Measurements from ENCODE around the gene FOXO3.

- TF ChIP-seq CTCF (optimal IDR thresholded peaks at IDR 0.05 in 1 of 3, IDR thresholded peaks at IDR 0.05 in 1 of 3, conservative IDR thresholded peaks at IDR 0.05 in 1 of 3; ENCODE audit: extremely low read depth in 1 of 3, insufficient read depth in 2 of 3, low read length in 3 of 3) (no peak), EZH2 (IDR thresholded peaks at IDR 0.05; ENCODE audit: low read length) (no peak)
Measured at GRCh38 chr6:108585359-108585758, 24.6 kb downstream of the FOXO3 start.
